Mesenchymal stem cell (in vitro differentiated cells and primary cell): Measurements from ENCODE around the gene DHX40.

Source experiments
- DNase-seq: peaks from one replicate; pipeline ENCODE4 v3.0.0-alpha.2; 2013
- H2AFZ ChIP-seq: one replicate; pipeline ENCODE4 v1.6.1; 2013; ENCODE audit warnings: low read depth, mild to moderate bottlenecking, control low read depth, inconsistent platforms, low read length, moderate library complexity
- H2AK5ac ChIP-seq: 2 replicates; pipeline ENCODE4 v1.6.1; 2013; ENCODE audit warnings: low read length, moderate library complexity, mild to moderate bottlenecking, inconsistent platforms; ENCODE audit not compliant: severe bottlenecking
- H2BK120ac ChIP-seq: one replicate; pipeline ENCODE4 v1.6.1; 2013; ENCODE audit warnings: low read depth, mild to moderate bottlenecking, inconsistent platforms, low read length, moderate library complexity
- H2BK12ac ChIP-seq, 2 experiments: one replicate each; pipeline ENCODE4 v1.6.1; 2013; ENCODE audit warnings: inconsistent platforms in 2 of 2, low read length in 2 of 2, mild to moderate bottlenecking in 2 of 2, moderate library complexity in 2 of 2, control low read depth in 1 of 2
- H2BK15ac ChIP-seq: one replicate; pipeline ENCODE4 v1.6.1; 2013; ENCODE audit warnings: mild to moderate bottlenecking, low read depth, inconsistent platforms; ENCODE audit not compliant: poor library complexity, severe bottlenecking
- H2BK5ac ChIP-seq: 2 replicates; pipeline ENCODE4 v1.6.1; 2013; ENCODE audit warnings: low read depth, mild to moderate bottlenecking, low read length, control low read depth, inconsistent platforms; ENCODE audit not compliant: poor library complexity, severe bottlenecking
- H3K14ac ChIP-seq, 2 experiments: one replicate each; pipeline ENCODE4 v1.6.1; 2013; ENCODE audit warnings: inconsistent platforms in 2 of 2, low read length in 2 of 2, control low read depth in 1 of 2, mild to moderate bottlenecking in 1 of 2, moderate library complexity in 1 of 2
- H3K18ac ChIP-seq, 2 experiments: one replicate each; pipeline ENCODE4 v1.6.1; 2013; ENCODE audit warnings: inconsistent platforms in 2 of 2, low read length in 2 of 2, control low read depth in 1 of 2, low read depth in 1 of 2, mild to moderate bottlenecking in 1 of 2
- H3K23ac ChIP-seq, 2 experiments: one replicate each; pipeline ENCODE4 v1.6.1; 2013; ENCODE audit warnings: inconsistent platforms in 2 of 2, low read length in 2 of 2, mild to moderate bottlenecking in 2 of 2, moderate library complexity in 2 of 2, control low read depth in 1 of 2
- H3K27ac ChIP-seq: 2 replicates; pipeline ENCODE4 v1.5.1; 2013; ENCODE audit warnings: mild to moderate bottlenecking, moderate library complexity, low read length, control low read depth, inconsistent platforms; ENCODE audit not compliant: poor library complexity, severe bottlenecking
- H3K27me3 ChIP-seq, 2 experiments: 2 replicates each; pipeline versions ENCODE4 v1.6.1 to v1.7.0; 2013; ENCODE audit warnings: low read length in 2 of 2, mild to moderate bottlenecking in 2 of 2, moderate library complexity in 2 of 2, control low read depth in 1 of 2, inconsistent platforms in 1 of 2; ENCODE audit not compliant: control insufficient read depth in 1 of 2, insufficient read depth in 1 of 2
- H3K36me3 ChIP-seq, 2 experiments: 2 replicates each; pipeline versions ENCODE4 v1.6.1 to v1.7.0; 2013; ENCODE audit warnings: low read length in 2 of 2, control low read depth in 1 of 2, inconsistent platforms in 1 of 2, low read depth in 1 of 2, mild to moderate bottlenecking in 1 of 2; ENCODE audit not compliant: insufficient read depth in 2 of 2, control insufficient read depth in 1 of 2
- H3K4ac ChIP-seq, 2 experiments: one replicate each; pipeline ENCODE4 v1.6.1; 2013; ENCODE audit warnings: inconsistent platforms in 2 of 2, low read length in 2 of 2, mild to moderate bottlenecking in 2 of 2, moderate library complexity in 2 of 2, control low read depth in 1 of 2, low read depth in 1 of 2
- H3K4me1 ChIP-seq: 2 replicates; pipeline ENCODE4 v1.6.1; 2013; ENCODE audit warnings: low read depth, low read length, control low read depth; ENCODE audit not compliant: control insufficient read depth, insufficient read depth
- H3K4me2 ChIP-seq: 2 replicates; pipeline ENCODE4 v1.6.1; 2013; ENCODE audit warnings: low read length, mild to moderate bottlenecking, inconsistent platforms; ENCODE audit not compliant: poor library complexity, severe bottlenecking
- H3K4me3 ChIP-seq, 2 experiments: 2 replicates each; pipeline versions ENCODE4 v1.5.1 to v1.7.0; 2013; ENCODE audit warnings: low read length in 2 of 2, mild to moderate bottlenecking in 2 of 2, control low read depth in 1 of 2, low read depth in 1 of 2; ENCODE audit not compliant: insufficient read depth in 1 of 2
- H3K79me1 ChIP-seq: replicated peaks from 2 replicates; pipeline ENCODE4 v1.6.1; 2013; ENCODE audit warnings: mild to moderate bottlenecking, control low read depth, low read length, inconsistent platforms; ENCODE audit not compliant: poor library complexity, severe bottlenecking
- H3K9ac ChIP-seq: 2 replicates; pipeline ENCODE4 v1.7.0; 2013; ENCODE audit warnings: mild to moderate bottlenecking, low read length, moderate library complexity
- H3K9me3 ChIP-seq: 2 replicates; pipeline ENCODE4 v1.7.0; 2013; ENCODE audit warnings: mild to moderate bottlenecking, low read length; ENCODE audit not compliant: control insufficient read depth
- H4K8ac ChIP-seq: one replicate; pipeline ENCODE4 v1.6.1; 2013; ENCODE audit warnings: inconsistent platforms, mild to moderate bottlenecking, low read length, moderate library complexity
- H4K91ac ChIP-seq: one replicate; pipeline ENCODE4 v1.6.1; 2013; ENCODE audit warnings: mild to moderate bottlenecking, low read length, inconsistent platforms
- WGBS: methylation state at CpG from one replicate; pipeline ENCODE4 v1.1.7; 2013; ENCODE audit warnings: mixed read lengths; 5-methylcytosine and 5-hydroxymethylcytosine counted together

DHX40 gene

GRCh38 chr17:59617156-59617732, 51.8 kb downstream of the DHX40 start:
- H3K27me3 ChIP-seq: no peaks in the 10 kb centered on the region
- no peak overlapping the region for H2BK120ac ChIP-seq
- H3K18ac ChIP-seq: no peak overlapping the region
- H2AFZ ChIP-seq: no peak overlapping the region
- H3K14ac ChIP-seq: no peak overlapping the region
- 100% methylated on average over 1 of the region's 1 CpG for WGBS
- DNase-seq: peak; percentile 54
- H2AK5ac ChIP-seq: no peak overlapping the region
- H3K23ac ChIP-seq: no peak overlapping the region
- no peak overlapping the region for H3K4me2 ChIP-seq
- H3K79me1 ChIP-seq: no peaks in the 10 kb centered on the region
- H3K36me3 ChIP-seq: peaks cover 0 to 3% of the 10 kb centered on the region in 2 experiments
- peak overlapping the region; percentile 100 for H3K9ac ChIP-seq
- H2BK15ac ChIP-seq: no peak overlapping the region
- H2BK5ac ChIP-seq: no peak overlapping the region
- H3K27ac ChIP-seq: peak overlapping the region; percentile 5
- H4K8ac ChIP-seq: no peak overlapping the region
- no peaks in the 10 kb centered on the region for H3K9me3 ChIP-seq
- H3K4ac ChIP-seq: no peak overlapping the region
- peak overlapping the region in 1 of 2 experiments; percentile 14 for H3K4me3 ChIP-seq
- no peak overlapping the region for H2BK12ac ChIP-seq
- peaks cover under 1% of the 10 kb centered on the region for H3K4me1 ChIP-seq
- no peak overlapping the region for H4K91ac ChIP-seq

GRCh38 chr17:59619035-59619297, 53.6 kb downstream of the DHX40 start:
- Histone ChIP-seq H3K4me3 (peak overlapping the region; percentile 85 to 97), H2BK15ac (no peak overlapping the region), H3K4me2 (peak overlapping the region; percentile 62), H3K9ac (peak overlapping the region; percentile 100), H3K79me1 (no peaks in the 10 kb centered on the region), H2BK120ac (peak overlapping the region; percentile 50), H3K18ac (peak overlapping the region; percentile 46 to 72), H3K27me3 (no peaks in the 10 kb centered on the region), H3K23ac (no peak overlapping the region), H3K36me3 (peaks cover 0 to 11% of the 10 kb centered on the region in 2 experiments), H3K4ac (peak overlapping the region in 1 of 2 experiments; percentile 81), H3K27ac (peak overlapping the region; percentile 99), H4K91ac (no peak overlapping the region), H2BK5ac (peak overlapping the region; percentile 70), H3K14ac (no peak overlapping the region), H3K9me3 (no peaks in the 10 kb centered on the region), H4K8ac (no peak overlapping the region), H2AK5ac (peak overlapping the region; percentile 45), H3K4me1 (peaks cover 3% of the 10 kb centered on the region), H2AFZ (no peak overlapping the region), H2BK12ac (no peak overlapping the region)
- DNase-seq: no peak
- 1% methylated on average over 11 of the region's 11 CpGs for WGBS

DNA sequence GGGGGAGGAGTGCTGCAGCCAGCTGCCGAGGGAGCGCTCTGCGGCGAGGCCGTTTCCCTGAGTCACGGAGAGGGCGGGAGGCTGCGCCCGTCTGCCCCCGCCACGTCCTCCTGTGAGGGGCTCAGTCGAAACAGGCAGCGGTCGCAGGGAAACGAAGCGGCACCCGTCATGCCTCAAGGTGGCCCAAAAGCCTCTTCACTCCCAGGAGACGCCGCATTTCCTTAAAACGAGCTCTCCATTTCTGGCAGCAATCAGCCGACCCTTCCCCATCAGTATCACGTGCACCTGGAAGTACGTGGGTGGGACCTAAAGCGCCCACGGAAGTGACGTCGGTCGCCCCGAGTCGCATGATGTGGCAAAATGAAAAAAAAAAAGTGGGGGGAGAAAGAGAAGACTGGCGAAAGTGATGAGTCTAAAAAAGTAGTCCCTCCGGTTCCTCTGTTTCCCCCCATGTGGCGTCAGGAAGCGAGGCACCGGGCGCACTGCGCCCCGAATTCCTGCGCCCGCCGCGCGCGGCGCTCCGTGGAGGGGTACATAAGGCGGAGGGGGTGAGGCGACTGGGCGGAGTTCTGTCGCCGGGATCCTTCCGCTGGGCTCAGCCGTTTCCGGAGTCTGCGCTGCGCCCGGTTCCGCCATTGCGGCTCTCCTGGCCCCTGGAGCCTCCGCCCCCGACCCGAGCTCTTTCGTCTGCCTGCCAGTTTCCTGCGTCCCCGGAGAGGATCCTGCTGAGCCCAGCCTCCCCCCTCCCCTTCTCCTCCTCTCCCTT, 54.1 kb downstream of the DHX40 start, which contains the start of gene CLTC:
Gene CLTC (plus strand): TSS at position 598 of the 766 bp plus-strand sequence. CDS start 237 bp downstream, outside the sequence.
- under 1% methylated on average over 63 of the region's 65 CpGs for WGBS
- Histone ChIP-seq H2BK120ac (peak within 1 kb of the TSS; percentile 99), H2BK15ac (peak within 1 kb of the TSS; percentile 100), H3K27me3 (no peaks in the 10 kb centered on the region), H2BK12ac (peak within 1 kb of the TSS; percentile 91 to 93), H3K79me1 (no peaks in the 10 kb centered on the region), H2AK5ac (peak within 1 kb of the TSS; percentile 79), H3K4me3 (peak within 1 kb of the TSS; percentile 97 to 98), H3K4me2 (peak within 1 kb of the TSS; percentile 76), H3K23ac (peak within 1 kb of the TSS; percentile 20 to 86), H2BK5ac (peak within 1 kb of the TSS; percentile 94), H2AFZ (peak within 1 kb of the TSS; percentile 54), H4K8ac (peak within 1 kb of the TSS; percentile 92), H3K18ac (peak within 1 kb of the TSS; percentile 97 to 100), H3K4ac (peak within 1 kb of the TSS; percentile 100), H3K36me3 (peaks cover 0 to 16% of the 10 kb centered on the region in 2 experiments), H3K4me1 (peaks cover 4% of the 10 kb centered on the region), H3K14ac (peak within 1 kb of the TSS; percentile 76 to 98), H3K27ac (peak within 1 kb of the TSS; percentile 99), H3K9ac (peak within 1 kb of the TSS; percentile 100), H4K91ac (peak within 1 kb of the TSS; percentile 100), H3K9me3 (no peaks in the 10 kb centered on the region)
- DNase-seq: peak; percentile 99

- H3K9ac ChIP-seq: peak overlapping the region; percentile 100
- H2BK120ac ChIP-seq: peak overlapping the region; percentile 99
- DNase-seq: no peak
- peak overlapping the region; percentile 85 to 93 for H2BK12ac ChIP-seq
- H2AK5ac ChIP-seq: peak overlapping the region; percentile 79
- peak overlapping the region; percentile 96 to 97 for H3K18ac ChIP-seq
- peak overlapping the region; percentile 100 for H3K4ac ChIP-seq
- H3K27ac ChIP-seq: peak overlapping the region; percentile 99
- H3K27me3 ChIP-seq: no peaks in the 10 kb centered on the region
- peaks cover 5% of the 10 kb centered on the region for H3K4me1 ChIP-seq
- peak overlapping the region; percentile 76 for H3K4me2 ChIP-seq
- peak overlapping the region; percentile 20 to 86 for H3K23ac ChIP-seq
- no peaks in the 10 kb centered on the region for H3K9me3 ChIP-seq
- peak overlapping the region; percentile 100 for H4K91ac ChIP-seq
- H2BK15ac ChIP-seq: peak overlapping the region; percentile 99
- WGBS: under 1% methylated on average over 12 of the region's 13 CpGs
- H3K36me3 ChIP-seq: peaks cover 0 to 16% of the 10 kb centered on the region in 2 experiments
- peak overlapping the region; percentile 97 to 98 for H3K4me3 ChIP-seq
- H2AFZ ChIP-seq: peak overlapping the region; percentile 36
- H4K8ac ChIP-seq: peak overlapping the region; percentile 92
- H2BK5ac ChIP-seq: peak overlapping the region; percentile 94
- no peaks in the 10 kb centered on the region for H3K79me1 ChIP-seq
- H3K14ac ChIP-seq: peak overlapping the region; percentile 76 to 98
Observed at GRCh38 chr17:59620064-59620359, 54.6 kb downstream of the DHX40 start.
